ENCODE results near the gene USP43.

DNA sequence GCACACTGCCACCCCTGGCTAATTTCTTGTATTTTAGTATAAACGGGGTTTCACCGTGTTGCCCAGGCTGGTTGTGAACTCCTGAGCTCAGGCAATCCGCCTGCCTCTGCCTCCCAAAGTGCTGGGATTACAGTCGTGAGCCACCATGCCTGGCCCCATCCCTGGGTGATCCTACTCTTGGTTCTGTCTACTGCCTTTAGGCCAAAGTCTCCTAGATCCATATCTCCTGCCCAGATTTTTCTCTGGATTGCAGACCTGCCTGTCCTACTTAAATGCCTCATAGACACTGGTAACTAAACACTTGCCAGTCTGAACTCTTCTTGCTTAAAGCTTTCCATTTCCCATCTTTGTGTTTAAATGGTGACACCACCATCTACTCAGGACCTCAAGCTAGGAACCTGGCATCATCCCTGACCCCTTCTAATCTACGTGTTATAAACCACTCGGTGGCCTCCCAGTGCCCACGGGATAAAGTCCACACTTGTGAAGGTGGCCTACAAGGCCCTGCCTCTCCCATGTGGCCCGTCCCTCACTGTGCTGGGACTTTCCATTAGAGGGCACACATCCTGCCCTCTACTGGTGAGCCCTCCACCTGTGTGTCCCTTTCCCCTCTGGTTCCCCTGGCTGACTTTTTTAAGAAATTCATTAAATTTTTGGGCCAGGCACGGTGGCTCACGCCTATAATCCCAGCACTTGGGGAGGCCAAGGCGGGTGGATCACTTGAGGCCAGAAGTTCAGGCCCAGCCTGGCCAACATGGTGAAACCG, 51.1 kb downstream of the USP43 start:
- TF ChIP-seq POLR2A (IDR thresholded peaks at IDR 0.05; ENCODE audit: low read length) (no peak), GATA1 (IDR thresholded peaks at IDR 0.05; ENCODE audit: low read depth, low read length) (no peak)

Measured in erythroblast (primary cell).